ENCODE measurements around the gene ULBP1. TPM values are rescaled to one million over a fixed set of nuclear protein-coding genes. Genes with fewer than 3 reads are reported as not detected.
"Not testable (repeated sequence)": the region's sequence is repeated elsewhere in the genome, so short reads cannot be mapped to it uniquely, and the experiment has no call there.

ULBP1 gene
- total and polyA plus RNA-seq, 4 experiments from 2014 or later, result not detected

DNA sequence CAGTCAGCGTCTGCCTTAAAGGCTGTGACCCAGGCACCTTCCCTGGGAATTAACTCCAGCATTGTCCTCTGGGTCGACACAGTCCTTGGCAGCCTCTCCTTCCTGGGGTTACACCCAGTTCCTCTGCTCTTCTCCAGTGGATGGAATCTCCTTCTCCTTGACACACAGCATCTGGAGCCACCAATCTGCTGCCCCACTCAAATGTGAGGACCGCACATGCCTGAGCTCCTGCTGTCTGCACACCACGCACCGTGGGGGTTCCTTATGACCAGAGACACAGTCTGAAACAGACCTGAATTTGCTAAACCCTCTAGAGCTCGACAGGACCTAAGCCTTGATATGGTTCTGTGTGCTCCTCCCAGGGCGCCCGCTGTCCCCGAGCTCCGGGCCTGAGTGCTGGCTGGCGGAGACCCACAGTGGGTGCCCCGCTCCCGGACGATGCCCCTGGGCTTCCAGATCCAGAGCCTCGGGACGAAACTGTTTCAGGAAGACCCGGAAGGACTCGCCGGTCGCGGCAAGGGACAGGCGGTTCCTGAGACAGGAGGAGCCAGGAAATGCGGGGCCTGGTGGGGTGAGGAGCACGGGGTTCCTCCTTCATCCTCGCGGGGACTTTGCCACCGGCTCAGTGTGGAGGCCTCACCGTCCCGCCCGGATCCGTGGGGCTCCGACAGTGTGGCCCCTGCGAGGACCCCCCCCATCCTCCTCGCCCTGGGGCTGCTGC is 38.3 kb upstream of the ULBP1 start:
- intact Hi-C loops (cut with micrococcal nuclease), result no loop called here
- no peak overlapping the region for H3K27ac Mint-ChIP-seq
- no peaks in the 10 kb centered on the region for H3K9me3 ChIP-seq (ENCODE audit: control insufficient read depth in 1 of 2, low read length in 2 of 2)
- H3K4me3 Mint-ChIP-seq, result peak overlapping the region in 7 of 8 donors; percentile 18 to 60 (median 26)
- H3K4me1 Mint-ChIP-seq, result peaks cover 11 to 38% (median 21%) of the 10 kb centered on the region in 4 donors
- no peak overlapping the region for H3K27ac ChIP-seq (ENCODE audit: low read depth, low read length)
- ChIA-PET CTCF (ENCODE audit: partially characterized antibody) (interaction anchor here (0.9 to 2.4 kb wide), 6 partner anchors 11 to 93 kb away, joined by 3 to 18 read pairs (median 6); no protein-coding TSS in a partner anchor), POLR2A (ENCODE audit: partially characterized antibody) (no interaction called here)
- peaks cover 29% of the 10 kb centered on the region for H3K4me1 ChIP-seq (ENCODE audit: insufficient read depth, low read length)
- no peak for DNase-seq
- peaks cover 0 to 4% (median 0%) of the 10 kb centered on the region in 8 donors for H3K9me3 Mint-ChIP-seq
- peaks cover 75 to 84% of the 10 kb centered on the region in 2 donors for H3K27me3 Mint-ChIP-seq
- H3K27me3 ChIP-seq (ENCODE audit: insufficient read depth, low read length), result peaks cover 42% of the 10 kb centered on the region
- no peaks in the 10 kb centered on the region for H3K36me3 ChIP-seq (ENCODE audit: insufficient read depth, low read length)
- H3K36me3 Mint-ChIP-seq, result no peaks in the 10 kb centered on the region
- no peak overlapping the region for H3K4me3 ChIP-seq (ENCODE audit: low read length in 2 of 2)

DNA sequence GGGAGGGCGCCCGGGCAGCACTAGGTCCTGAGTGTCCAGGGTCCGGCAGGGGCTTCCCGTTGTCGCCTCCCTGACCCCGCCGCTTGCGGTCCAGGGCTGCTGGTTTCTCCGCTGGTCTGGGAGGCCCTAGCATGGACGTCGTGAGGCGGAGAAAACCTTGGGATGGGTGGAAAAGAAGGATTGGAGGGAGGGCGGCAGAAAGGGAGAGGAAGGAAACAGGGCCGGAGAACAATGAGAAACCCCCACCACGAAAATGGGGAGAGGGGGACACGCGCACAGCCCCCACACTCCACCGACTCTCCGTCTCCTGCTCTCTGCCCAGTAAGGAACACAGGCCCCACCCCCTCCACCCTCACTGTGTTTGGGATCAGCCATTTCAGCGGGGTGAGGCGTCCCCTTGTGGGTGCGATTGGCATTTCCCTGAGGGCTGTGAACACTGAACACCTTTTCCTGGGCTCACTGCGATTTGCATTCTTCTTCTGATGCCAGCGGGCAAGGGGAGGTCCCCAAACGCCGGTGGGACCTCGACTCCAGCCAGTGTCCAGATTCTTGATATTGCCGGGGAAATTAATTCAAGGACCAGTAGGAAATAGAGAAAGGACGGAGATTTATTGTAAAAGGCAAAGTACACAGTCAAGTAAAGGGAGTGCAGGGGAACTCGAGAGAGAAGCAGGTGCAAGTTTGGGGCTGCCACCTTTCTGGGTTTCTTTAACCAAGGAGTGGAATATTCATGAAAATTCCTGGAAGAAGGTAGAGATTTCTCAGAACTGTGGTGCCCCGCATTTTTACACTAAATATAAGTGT is 37.6 kb upstream of the ULBP1 start:
- H3K36me3 Mint-ChIP-seq, result no peaks in the 10 kb centered on the region

DNA sequence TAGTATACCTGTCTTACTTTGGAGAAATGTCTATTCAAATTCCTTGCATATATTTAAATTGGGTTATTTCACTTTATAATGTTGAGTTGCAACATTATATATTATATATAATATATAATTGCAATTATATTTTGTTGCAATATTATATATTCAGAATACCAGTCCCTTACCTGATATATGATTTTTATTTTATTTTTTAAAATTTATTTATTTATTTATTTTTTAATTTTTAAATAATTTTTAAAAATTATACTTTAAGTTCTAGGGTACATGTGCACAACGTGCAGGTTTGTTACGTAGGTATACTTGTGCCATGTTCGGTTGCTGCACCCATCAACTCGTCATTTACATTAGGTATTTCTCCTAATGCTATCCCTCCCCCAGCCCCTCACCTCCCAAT is 36.7 kb upstream of the ULBP1 start:
- intact Hi-C loops (cut with micrococcal nuclease); DNase-seq; H3K9me3 Mint-ChIP-seq; H3K9me3 ChIP-seq (ENCODE audit: control insufficient read depth in 1 of 2, low read length in 2 of 2); H3K27ac Mint-ChIP-seq; H3K27ac ChIP-seq (ENCODE audit: low read depth, low read length); H3K36me3 Mint-ChIP-seq; H3K4me3 Mint-ChIP-seq; H3K36me3 ChIP-seq (ENCODE audit: insufficient read depth, low read length); POLR2A ChIA-PET (ENCODE audit: partially characterized antibody); H3K4me3 ChIP-seq (ENCODE audit: low read length in 2 of 2): not testable (repeated sequence)
- Histone ChIP-seq H3K4me1 (ENCODE audit: insufficient read depth, low read length) (peaks cover 29% of the 10 kb centered on the region), H3K27me3 (ENCODE audit: insufficient read depth, low read length) (peaks cover 52% of the 10 kb centered on the region)
- CTCF ChIA-PET (ENCODE audit: partially characterized antibody), result interaction anchor here (0.7 kb wide), 1 partner anchor 91 kb away, joined by 3 read pairs; no protein-coding TSS in a partner anchor
- H3K4me1 Mint-ChIP-seq, result peaks cover 10 to 34% (median 20%) of the 10 kb centered on the region in 4 donors
- H3K27me3 Mint-ChIP-seq, result peaks cover 69 to 80% of the 10 kb centered on the region in 2 donors

More for the DNA sequence above, 37.6 kb upstream of the ULBP1 start:
- peak; percentile 59 to 70 (median 63) for DNase-seq
- Histone ChIP-seq H3K4me3 (ENCODE audit: low read length in 2 of 2) (no peak overlapping the region), H3K36me3 (ENCODE audit: insufficient read depth, low read length) (no peaks in the 10 kb centered on the region), H3K4me1 (ENCODE audit: insufficient read depth, low read length) (peaks cover 29% of the 10 kb centered on the region), H3K27ac (ENCODE audit: low read depth, low read length) (no peak overlapping the region), H3K27me3 (ENCODE audit: insufficient read depth, low read length) (peaks cover 47% of the 10 kb centered on the region), H3K9me3 (ENCODE audit: control insufficient read depth in 1 of 2, low read length in 2 of 2) (no peaks in the 10 kb centered on the region)
- intact Hi-C loops (cut with micrococcal nuclease), result loop anchor here (1.0 kb wide), 3 partner anchors 92 to 380 kb away; partner anchors contain the start of genes LATS1 and PPIL4
- Mint-ChIP-seq H3K9me3 (peaks cover 0 to 4% (median 0%) of the 10 kb centered on the region in 8 donors), H3K4me1 (peaks cover 11 to 38% (median 21%) of the 10 kb centered on the region in 4 donors), H3K27ac (peak overlapping the region in 1 of 7 donors; percentile 5), H3K27me3 (peaks cover 73 to 82% of the 10 kb centered on the region in 2 donors), H3K4me3 (peak overlapping the region; percentile 14 to 60 (median 28))
- CTCF ChIA-PET (ENCODE audit: partially characterized antibody), result interaction anchor here (0.7 to 2.4 kb wide), 3 partner anchors 90 to 91 kb away, joined by 3 to 18 read pairs (median 12); no protein-coding TSS in a partner anchor
- POLR2A ChIA-PET (ENCODE audit: partially characterized antibody), result no interaction called here

DNA sequence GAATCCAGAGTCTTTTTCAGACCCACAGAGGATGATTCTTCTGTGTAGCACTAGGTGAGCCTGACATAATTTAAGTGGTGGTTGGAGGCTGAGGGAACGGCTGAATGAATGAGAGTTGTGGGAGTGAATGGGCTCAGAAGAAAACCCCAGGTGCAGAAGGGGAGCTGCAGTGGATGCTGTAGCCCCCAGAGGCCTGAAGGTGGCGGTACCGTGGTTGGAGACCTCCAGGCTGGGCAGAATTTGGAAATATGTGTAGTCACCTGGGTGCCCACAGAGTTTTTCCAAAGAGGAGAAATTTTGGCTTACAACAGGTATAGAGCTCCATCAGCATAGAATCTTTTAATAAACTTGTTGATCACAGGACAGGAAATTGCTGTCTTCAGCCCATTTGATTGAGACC is 34.3 kb upstream of the ULBP1 start:
- Histone ChIP-seq H3K27ac (ENCODE audit: low read depth, low read length) (no peak overlapping the region), H3K36me3 (ENCODE audit: insufficient read depth, low read length) (no peaks in the 10 kb centered on the region), H3K4me1 (ENCODE audit: insufficient read depth, low read length) (peaks cover 13% of the 10 kb centered on the region), H3K9me3 (ENCODE audit: control insufficient read depth in 1 of 2, low read length in 2 of 2) (no peaks in the 10 kb centered on the region), H3K4me3 (ENCODE audit: low read length in 2 of 2) (no peak overlapping the region), H3K27me3 (ENCODE audit: insufficient read depth, low read length) (peaks cover 49% of the 10 kb centered on the region)
- no peak overlapping the region for H3K4me3 Mint-ChIP-seq
- peaks cover 71 to 75% of the 10 kb centered on the region in 2 donors for H3K27me3 Mint-ChIP-seq
- ChIA-PET CTCF (ENCODE audit: partially characterized antibody) (interaction anchor here (0.6 to 1.3 kb wide), 3 partner anchors 87 to 113 kb away, joined by 3 read pairs; no protein-coding TSS in a partner anchor), POLR2A (ENCODE audit: partially characterized antibody) (no interaction called here)
- peaks cover 0 to 4% (median 0%) of the 10 kb centered on the region in 8 donors for H3K9me3 Mint-ChIP-seq
- no peaks in the 10 kb centered on the region for H3K36me3 Mint-ChIP-seq
- peaks cover 3 to 22% (median 10%) of the 10 kb centered on the region in 4 donors for H3K4me1 Mint-ChIP-seq
- H3K27ac Mint-ChIP-seq, result no peak overlapping the region
- intact Hi-C loops (cut with micrococcal nuclease), result no loop called here
- no peak for DNase-seq

DNA sequence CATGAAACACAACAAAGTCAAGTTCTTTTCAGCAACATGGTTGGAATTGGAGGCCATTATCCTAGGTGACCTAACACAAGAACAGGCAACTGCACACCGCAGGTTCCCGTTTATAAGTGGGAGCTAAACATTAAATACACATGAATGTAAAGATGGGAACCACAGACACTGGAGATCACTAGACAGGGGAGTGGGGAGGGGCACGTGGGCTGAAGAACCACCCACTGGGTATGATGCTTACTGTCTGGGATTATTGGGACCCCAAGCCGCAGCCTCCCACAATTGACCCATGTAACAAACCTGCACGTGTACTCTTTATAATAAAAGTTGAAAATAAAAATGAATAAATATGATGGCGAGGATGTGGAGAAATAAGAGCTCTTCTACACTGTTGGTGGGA is 32.2 kb upstream of the ULBP1 start:
- Mint-ChIP-seq H3K36me3 (no peaks in the 10 kb centered on the region), H3K4me3 (no peak overlapping the region), H3K27me3 (peaks cover 76 to 80% of the 10 kb centered on the region in 2 donors), H3K9me3 (peaks cover 0 to 4% (median 0%) of the 10 kb centered on the region in 8 donors), H3K4me1 (peaks cover 1 to 7% (median 1%) of the 10 kb centered on the region in 4 donors), H3K27ac (peak overlapping the region in 1 of 7 donors; percentile 20)
- CTCF ChIA-PET (ENCODE audit: partially characterized antibody), result interaction anchor here (3.4 kb wide), 1 partner anchor 86 kb away, joined by 25 read pairs; no protein-coding TSS in a partner anchor
- peaks cover 50% of the 10 kb centered on the region for H3K27me3 ChIP-seq (ENCODE audit: insufficient read depth, low read length)
- no peaks in the 10 kb centered on the region for H3K36me3 ChIP-seq (ENCODE audit: insufficient read depth, low read length)
- intact Hi-C loops (cut with micrococcal nuclease), result no loop called here
- no peaks in the 10 kb centered on the region for H3K9me3 ChIP-seq (ENCODE audit: control insufficient read depth in 1 of 2, low read length in 2 of 2)
- H3K4me1 ChIP-seq (ENCODE audit: insufficient read depth, low read length), result no peaks in the 10 kb centered on the region
- DNase-seq, result no peak
- H3K4me3 ChIP-seq (ENCODE audit: low read length in 2 of 2), result no peak overlapping the region
- no peak overlapping the region for H3K27ac ChIP-seq (ENCODE audit: low read depth, low read length)
- POLR2A ChIA-PET (ENCODE audit: partially characterized antibody), result no interaction called here

DNA sequence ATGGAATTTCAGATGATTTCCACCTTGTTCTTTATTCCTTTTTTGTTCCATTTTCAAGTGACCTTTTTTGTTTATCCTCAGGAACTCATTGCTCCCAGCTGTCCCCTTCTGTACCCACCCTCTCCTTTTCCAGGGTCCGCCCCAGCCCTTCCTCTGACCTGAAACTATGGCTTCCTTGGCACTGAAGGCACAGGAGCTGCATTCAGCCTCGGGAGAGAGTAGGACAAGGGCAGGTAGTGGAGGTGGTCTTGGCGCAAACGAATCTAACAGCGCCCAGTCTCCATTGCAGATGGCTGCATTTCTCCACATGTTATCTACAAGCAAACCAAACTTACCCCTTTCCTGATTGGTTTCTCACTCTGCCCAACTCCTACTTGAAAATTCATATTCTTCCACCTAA is 30.7 kb upstream of the ULBP1 start:
- ChIA-PET CTCF (ENCODE audit: partially characterized antibody) (interaction anchor here (1.2 to 3.4 kb wide), 2 partner anchors 72 to 85 kb away, joined by 3 to 25 read pairs; no protein-coding TSS in a partner anchor), POLR2A (ENCODE audit: partially characterized antibody) (no interaction called here)
- peaks cover under 1% of the 10 kb centered on the region for H3K4me1 ChIP-seq (ENCODE audit: insufficient read depth, low read length)
- Mint-ChIP-seq H3K36me3 (no peaks in the 10 kb centered on the region), H3K4me1 (peaks cover 0 to 22% (median 1%) of the 10 kb centered on the region in 4 donors), H3K27ac (no peak overlapping the region), H3K27me3 (peaks cover 77 to 81% of the 10 kb centered on the region in 2 donors), H3K4me3 (no peak overlapping the region), H3K9me3 (peaks cover 0 to 2% (median 0%) of the 10 kb centered on the region in 8 donors)
- no peak overlapping the region for H3K4me3 ChIP-seq (ENCODE audit: low read length in 2 of 2)
- no peak for DNase-seq
- H3K9me3 ChIP-seq (ENCODE audit: control insufficient read depth in 1 of 2, low read length in 2 of 2), result no peaks in the 10 kb centered on the region
- no peaks in the 10 kb centered on the region for H3K36me3 ChIP-seq (ENCODE audit: insufficient read depth, low read length)
- H3K27ac ChIP-seq (ENCODE audit: low read depth, low read length), result no peak overlapping the region
- H3K27me3 ChIP-seq (ENCODE audit: insufficient read depth, low read length), result peaks cover 60% of the 10 kb centered on the region
- intact Hi-C loops (cut with micrococcal nuclease), result no loop called here

Measured in CD4-positive, alpha-beta memory T cell (primary cell).